Gastrocnemius medialis (tissue), 4 donors: ENCODE results near the gene MKI67.

Experiments
- CTCF ChIP-seq, 5 experiments: fragments of 450-650 bp in 3 of 5; fragments of 200-600 bp in 2 of 5; sonication (generic) in 2 of 5; IDR thresholded peaks in 4 of 5; conservative IDR thresholded peaks in 1 of 5; 1 replicate in 4 of 5; 2 replicates in 1 of 5; pipeline ENCODE4 v1.5.1; 2016 to 2019; ENCODE audit warnings: antibody characterized with exemption in 5 of 5, mild to moderate bottlenecking in 3 of 5, moderate library complexity in 3 of 5
- POLR2A ChIP-seq, 2 donors: fragments of 450-650 bp; IDR thresholded peaks; one replicate each; pipeline ENCODE4 v1.6.1; 2017; ENCODE audit warnings: antibody characterized with exemption in 2 of 2, mild to moderate bottlenecking in 2 of 2, moderate library complexity in 2 of 2

- TF ChIP-seq CTCF (IDR thresholded peaks at IDR 0.05 in 4 of 5, conservative IDR thresholded peaks at IDR 0.05 in 1 of 5), result no peak
- no peak for TF ChIP-seq POLR2A (IDR thresholded peaks at IDR 0.05)
Measured at GRCh38 chr10:128124813-128125403, 1.3 kb downstream of the MKI67 start.
